H1 (cell line): ENCODE data around the gene CFAP92. TPM values are rescaled to one million over a fixed set of nuclear protein-coding genes. Genes with fewer than 3 reads are reported as not detected.

ENCODE experiments used
- RBBP5 ChIP-seq: IDR thresholded peaks from 2 replicates; pipeline ENCODE4 v1.7.1; 2012; ENCODE audit warnings: low read depth, mild to moderate bottlenecking, inconsistent platforms, low read length, moderate library complexity, borderline replicate concordance
- SAP30 ChIP-seq: fragments of 300-600 bp; sonication (generic); IDR thresholded peaks from 2 replicates; pipeline ENCODE4 v1.7.1; 2012; ENCODE audit warnings: low read length, moderate library complexity, mild to moderate bottlenecking, inconsistent platforms; ENCODE audit not compliant: insufficient read depth, insufficient replicate concordance
- SIN3A ChIP-seq, 2 experiments: IDR thresholded peaks in 1 of 2; conservative IDR thresholded peaks in 1 of 2; 2 replicates each; pipeline ENCODE4 v1.6.1; 2011 to 2012; ENCODE audit warnings: low read length in 2 of 2, improper control_type of control experiment in 1 of 2, low read depth in 1 of 2, mild to moderate bottlenecking in 1 of 2
- polyA plus RNA-seq, 7 experiments: library from polyadenylated mRNA; depleted of rRNA in 3 of 7; stranded (reverse) in 5 of 7; unstranded in 2 of 7; fragments of >200 nt in 5 of 7; fragments of 200-250 nt in 2 of 7; gene quantifications; 1 replicate in 5 of 7; 2 replicates in 1 of 7; 4 replicates in 1 of 7; pipeline versions ENCODE4 v1.2.1 to v1.2.3, GENCODE V29; 2011 to 2013; ENCODE audit warnings: missing spikeins in 2 of 7, mixed read lengths in 2 of 7
- total RNA-seq: library from RNA; stranded (reverse); fragmentation: NEBNext Ultra II Directional; extraction: Animal tissue kit (Norgen Biotek cat#: 25700); gene quantifications from 2 replicates; pipeline ENCODE4 v1.2.1, GENCODE V29; 2021

The CFAP92 gene
- total and polyA plus RNA-seq, 2 of the 8 experiments (the other 6 are each of a cell fraction or from before 2014, with no cell fraction given) = 0.77 to 2.0 TPM

GRCh38 chr3:128970740-128971047, 23.2 kb downstream of the CFAP92 start (continued):
- no peak for TF ChIP-seq SIN3A (conservative IDR thresholded peaks at IDR 0.05 in 1 of 2, IDR thresholded peaks at IDR 0.05 in 1 of 2; ENCODE audit: low read depth in 1 of 2, low read length in 2 of 2)
- TF ChIP-seq SAP30 = no peak
- no peak for TF ChIP-seq RBBP5
